ENCODE data around the gene GCH1.

Gene GCH1

DNA sequence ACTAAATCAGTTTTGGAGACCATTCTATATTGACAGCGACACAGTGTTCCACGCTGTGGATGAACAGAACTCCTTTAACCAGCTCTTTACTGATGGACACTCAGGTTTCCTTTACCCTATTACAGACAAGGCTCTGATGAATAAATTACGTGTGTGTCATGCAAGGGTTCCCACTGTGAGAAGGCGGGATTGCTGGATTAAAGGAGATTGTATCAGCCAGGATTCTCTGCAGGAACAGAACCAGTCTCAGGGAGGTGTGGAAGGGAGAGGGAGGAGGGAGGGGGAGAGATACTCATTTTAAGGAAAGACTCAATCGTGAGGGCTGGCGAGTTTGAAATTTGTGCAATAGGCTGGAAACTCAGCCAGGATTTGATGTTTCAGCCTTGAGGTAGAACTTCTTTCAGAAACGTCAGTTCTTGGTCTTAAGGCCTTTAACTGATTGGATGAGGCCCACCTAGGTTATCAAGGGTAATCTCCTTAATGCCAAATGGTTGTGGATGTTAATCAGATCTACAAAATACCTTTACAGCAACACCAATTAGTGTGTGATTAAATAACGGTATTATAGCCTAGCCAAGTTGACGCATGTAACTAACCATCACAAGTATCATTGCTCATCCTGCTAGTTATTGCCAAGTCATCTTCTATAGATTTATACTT is 104.0 kb downstream of the GCH1 start:
- no peak for DNase-seq (ENCODE audit: low read depth in 3 of 3)

DNA sequence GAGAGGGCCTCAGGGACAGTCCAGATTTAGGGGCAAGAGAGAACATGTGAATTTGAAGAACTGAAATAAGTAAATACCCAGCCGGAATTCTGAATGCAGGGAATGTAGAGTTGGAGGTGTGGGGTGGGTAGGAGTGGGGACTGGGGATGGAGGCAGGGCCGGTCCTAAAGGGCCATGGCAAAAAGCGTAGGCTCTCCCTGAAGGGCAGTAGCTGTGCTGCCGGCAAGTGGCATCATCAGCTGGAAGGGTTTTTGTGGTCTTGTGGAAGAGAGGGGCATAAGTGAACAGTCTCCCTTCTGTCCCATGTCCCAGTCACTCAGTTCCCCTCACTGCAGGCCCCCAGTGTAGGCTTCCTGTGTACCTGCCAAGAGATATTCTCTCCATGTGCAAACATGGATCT is 104.6 kb downstream of the GCH1 start:
- DNase-seq (ENCODE audit: low read depth in 3 of 3) = no peak

DNA sequence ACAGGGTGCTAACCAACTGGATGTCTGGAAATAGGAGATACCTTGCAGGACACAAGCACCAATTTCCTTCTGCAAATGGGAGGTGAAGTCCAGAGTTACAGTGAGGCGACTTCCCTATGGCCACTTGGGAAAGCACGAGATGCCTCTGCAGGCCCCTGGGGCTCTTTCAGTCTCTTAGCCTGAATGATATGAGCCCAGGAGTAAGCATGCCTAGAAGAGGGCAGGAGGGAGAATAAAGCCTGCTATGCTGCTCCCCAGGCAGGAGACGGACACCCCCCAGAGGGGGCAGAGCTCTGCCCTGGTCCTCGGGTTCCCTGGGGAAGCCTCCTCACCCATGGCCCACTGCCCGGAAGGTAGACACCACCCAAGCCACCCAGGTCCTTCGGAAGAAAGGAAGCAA is 105.1 kb downstream of the GCH1 start:
- DNase-seq (ENCODE audit: low read depth in 3 of 3) = no peak

DNA sequence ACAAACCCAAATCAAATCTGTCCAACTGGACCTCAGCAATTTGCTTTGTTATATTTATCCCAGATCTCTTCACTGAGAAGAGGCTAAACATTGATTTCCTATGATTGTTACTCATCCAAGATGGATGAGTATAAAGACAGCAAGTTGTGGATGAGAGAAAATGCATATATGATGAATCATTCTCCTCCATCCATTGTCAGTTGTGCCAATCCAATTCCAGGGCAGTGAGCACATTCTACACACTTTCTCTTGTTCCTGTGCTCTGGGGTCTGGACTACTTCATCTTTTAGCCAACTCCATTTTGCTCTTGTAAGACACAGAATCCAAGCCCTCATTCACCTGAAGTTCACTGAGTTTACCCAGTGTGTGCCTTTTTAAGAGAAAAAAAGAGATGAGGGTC is 105.7 kb downstream of the GCH1 start:
- no peak for DNase-seq (ENCODE audit: low read depth in 3 of 3)

DNA sequence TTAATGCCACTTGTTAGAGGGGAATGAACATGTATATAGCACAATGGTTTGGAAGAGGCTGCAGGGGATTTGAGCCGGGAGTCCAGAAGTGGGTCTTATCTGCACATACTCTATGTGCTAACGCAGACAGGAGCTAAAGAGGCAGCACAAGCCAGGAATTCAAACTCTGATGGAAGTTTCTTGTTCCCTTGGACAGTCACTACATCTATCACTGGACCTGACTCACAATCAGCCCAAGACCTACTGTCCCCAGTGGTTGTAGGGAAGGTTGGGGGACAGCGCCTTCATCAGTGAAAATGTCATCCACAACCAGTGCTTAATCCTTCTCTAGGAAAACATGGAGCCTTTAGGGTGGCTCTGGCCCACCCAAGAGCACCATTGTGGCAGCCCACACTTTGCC is 107.8 kb downstream of the GCH1 start:
- no peak for DNase-seq (ENCODE audit: low read depth in 3 of 3)

DNA sequence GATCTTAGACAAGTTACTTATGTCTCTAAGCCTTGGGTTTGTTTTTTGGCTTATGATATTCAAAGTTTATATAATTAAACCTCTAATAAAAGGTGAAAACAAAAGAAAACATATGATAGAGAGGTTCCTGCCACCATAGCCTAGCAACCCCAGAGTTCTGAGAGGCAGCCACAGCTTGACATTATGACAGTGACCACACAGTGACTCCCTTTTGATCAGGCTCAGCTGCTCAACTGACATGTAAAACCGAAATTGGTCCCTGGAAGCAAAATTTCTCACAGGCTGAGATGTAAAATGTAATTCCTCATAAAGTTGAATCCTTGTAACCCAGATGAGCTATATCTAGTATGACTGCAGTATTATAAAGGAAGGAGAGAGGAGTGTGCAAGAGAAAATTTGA is 108.5 kb downstream of the GCH1 start:
- DNase-seq (ENCODE audit: low read depth in 3 of 3) = no peak

DNA sequence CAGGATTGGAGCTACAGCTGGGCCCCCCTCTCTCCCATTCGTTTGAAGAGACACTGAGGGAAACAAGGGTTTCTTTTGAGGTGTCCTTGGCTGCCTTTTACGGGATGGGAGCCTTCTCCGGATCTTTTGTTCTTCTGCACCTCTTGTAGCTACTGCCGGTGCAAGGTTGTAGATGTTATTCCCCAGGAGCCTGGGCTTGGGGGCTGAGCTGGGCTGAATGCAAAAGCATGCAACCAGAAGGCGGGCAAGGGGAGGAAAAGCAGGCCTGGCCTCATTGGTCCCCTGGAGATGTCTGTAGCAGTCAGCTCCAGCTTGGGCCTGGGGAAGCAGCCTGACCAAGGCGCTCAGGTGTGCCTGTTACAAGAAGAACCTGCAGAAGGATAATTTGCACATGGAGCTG is 110.3 kb downstream of the GCH1 start:
- no peak for DNase-seq (ENCODE audit: low read depth in 3 of 3)

Measured in stimulated activated CD4-positive, alpha-beta T cell treated with anti-CD3 and anti-CD28 coated beads, TNF-alpha, amount 100 ng/mL, for 4 hours (primary cell).